Prostate gland (tissue), 2 donors: Measurements from ENCODE around the gene ELN.

ENCODE experiments used
- POLR2A ChIP-seq: fragments of 450-650 bp; IDR thresholded peaks from one replicate; pipeline ENCODE4 v1.6.1; 2016; ENCODE audit warnings: antibody characterized with exemption, mild to moderate bottlenecking
- TF ChIP-seq, protein P1 (sequence below), 4 experiments: fragments of 200-600 bp in 2 of 4; fragments of 450-650 bp in 2 of 4; sonication (generic) in 2 of 4; IDR thresholded peaks; 1 replicate in 3 of 4; 2 replicates in 1 of 4; pipeline ENCODE4 v1.5.1; 2016 to 2019; ENCODE audit warnings: antibody characterized with exemption in 4 of 4, mild to moderate bottlenecking in 2 of 4, moderate library complexity in 2 of 4

DNA sequence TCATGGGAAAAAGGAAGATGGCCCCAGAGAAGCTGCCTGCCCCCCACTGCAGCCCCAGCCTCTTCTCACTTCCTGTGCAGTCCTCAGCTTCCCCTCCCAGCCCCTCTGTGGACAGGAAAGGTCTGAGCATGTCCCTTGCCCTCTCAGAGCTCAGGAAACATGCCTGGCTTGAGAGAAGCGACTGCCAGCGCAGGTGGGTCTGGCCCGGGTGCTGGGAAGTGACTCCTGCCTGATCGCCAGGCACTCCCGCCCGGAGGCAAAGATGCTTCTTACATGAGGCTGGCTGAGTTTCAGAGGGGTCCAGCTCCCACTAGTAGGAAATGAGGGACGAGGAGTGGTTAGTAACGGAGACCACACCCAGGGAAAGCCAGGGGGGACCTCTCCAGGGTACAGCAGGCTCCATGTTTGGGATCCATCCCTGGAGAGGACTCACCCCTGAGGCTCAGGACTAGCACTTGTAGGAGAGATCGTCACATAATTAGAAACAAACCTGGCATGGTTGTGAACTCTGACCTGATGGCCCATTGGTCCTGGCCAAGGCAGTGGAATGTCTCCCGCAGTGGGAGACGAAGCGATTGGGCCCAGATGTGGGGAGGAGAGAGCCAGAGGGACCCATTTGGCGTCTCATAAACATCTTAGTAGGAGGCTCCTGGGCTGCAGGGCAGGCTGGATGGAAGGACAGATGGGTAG is 12.3 kb downstream of the ELN start:
- no peak for TF ChIP-seq POLR2A
- TF ChIP-seq, protein P1, sequence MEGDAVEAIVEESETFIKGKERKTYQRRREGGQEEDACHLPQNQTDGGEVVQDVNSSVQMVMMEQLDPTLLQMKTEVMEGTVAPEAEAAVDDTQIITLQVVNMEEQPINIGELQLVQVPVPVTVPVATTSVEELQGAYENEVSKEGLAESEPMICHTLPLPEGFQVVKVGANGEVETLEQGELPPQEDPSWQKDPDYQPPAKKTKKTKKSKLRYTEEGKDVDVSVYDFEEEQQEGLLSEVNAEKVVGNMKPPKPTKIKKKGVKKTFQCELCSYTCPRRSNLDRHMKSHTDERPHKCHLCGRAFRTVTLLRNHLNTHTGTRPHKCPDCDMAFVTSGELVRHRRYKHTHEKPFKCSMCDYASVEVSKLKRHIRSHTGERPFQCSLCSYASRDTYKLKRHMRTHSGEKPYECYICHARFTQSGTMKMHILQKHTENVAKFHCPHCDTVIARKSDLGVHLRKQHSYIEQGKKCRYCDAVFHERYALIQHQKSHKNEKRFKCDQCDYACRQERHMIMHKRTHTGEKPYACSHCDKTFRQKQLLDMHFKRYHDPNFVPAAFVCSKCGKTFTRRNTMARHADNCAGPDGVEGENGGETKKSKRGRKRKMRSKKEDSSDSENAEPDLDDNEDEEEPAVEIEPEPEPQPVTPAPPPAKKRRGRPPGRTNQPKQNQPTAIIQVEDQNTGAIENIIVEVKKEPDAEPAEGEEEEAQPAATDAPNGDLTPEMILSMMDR (IDR thresholded peaks at IDR 0.05), result no peak
